ENCODE results near the gene COBLL1. TPM values are rescaled to one million over a fixed set of nuclear protein-coding genes. Genes with fewer than 3 reads are reported as not detected.
A peak's percentile ranks its signal among the peaks of the same experiment; 100 is the strongest.

The COBLL1 gene
- total RNA-seq, 6 experiments from 2014 or later: 28.1 to 49.7 (median 29.9) TPM

GRCh38 chr2:164842624-164842966, 972 bp upstream of the COBLL1 start:
- no peaks in the 10 kb centered on the region for H3K9me3 Mint-ChIP-seq
- TF ChIP-seq CTCF (IDR thresholded peaks at IDR 0.05): no peak
- no peak for DNase-seq
- H3K27ac Mint-ChIP-seq: no peak overlapping the region
- H3K36me3 Mint-ChIP-seq (ENCODE audit: low read depth): no peaks in the 10 kb centered on the region
- H3K27me3 Mint-ChIP-seq (ENCODE audit: insufficient read depth): no peaks in the 10 kb centered on the region
- H3K4me1 Mint-ChIP-seq (ENCODE audit: low read depth): peaks cover 42% of the 10 kb centered on the region
- H3K4me3 Mint-ChIP-seq: peak overlapping the region; percentile 89

GRCh38 chr2:164840930-164841718, 499 bp downstream of the COBLL1 start:
- no peaks in the 10 kb centered on the region for H3K36me3 Mint-ChIP-seq (ENCODE audit: low read depth)
- H3K27ac Mint-ChIP-seq: peak overlapping the region; percentile 78
- no peak for TF ChIP-seq CTCF (IDR thresholded peaks at IDR 0.05)
- peak overlapping the region; percentile 90 for H3K4me3 Mint-ChIP-seq
- H3K4me1 Mint-ChIP-seq (ENCODE audit: low read depth): peaks cover 48% of the 10 kb centered on the region
- peak; percentile 57 for DNase-seq
- no peaks in the 10 kb centered on the region for H3K9me3 Mint-ChIP-seq
- H3K27me3 Mint-ChIP-seq (ENCODE audit: insufficient read depth): no peaks in the 10 kb centered on the region

- no peak for DNase-seq
- TF ChIP-seq CTCF (IDR thresholded peaks at IDR 0.05): no peak
- H3K4me3 Mint-ChIP-seq: peak overlapping the region; percentile 90
- peak overlapping the region; percentile 76 for H3K27ac Mint-ChIP-seq
- H3K27me3 Mint-ChIP-seq (ENCODE audit: insufficient read depth): no peaks in the 10 kb centered on the region
- H3K9me3 Mint-ChIP-seq: no peaks in the 10 kb centered on the region
- H3K4me1 Mint-ChIP-seq (ENCODE audit: low read depth): peaks cover 48% of the 10 kb centered on the region
- H3K36me3 Mint-ChIP-seq (ENCODE audit: low read depth): no peaks in the 10 kb centered on the region
Measured at GRCh38 chr2:164840458-164840929, 1.1 kb downstream of the COBLL1 start.

- no peak for TF ChIP-seq CTCF (IDR thresholded peaks at IDR 0.05)
- Mint-ChIP-seq H3K4me3 (peak overlapping the region; percentile 90), H3K27ac (peak overlapping the region; percentile 76), H3K9me3 (no peaks in the 10 kb centered on the region), H3K27me3 (ENCODE audit: insufficient read depth) (no peaks in the 10 kb centered on the region), H3K36me3 (ENCODE audit: low read depth) (no peaks in the 10 kb centered on the region), H3K4me1 (ENCODE audit: low read depth) (peaks cover 48% of the 10 kb centered on the region)
- DNase-seq: no peak
Measured at GRCh38 chr2:164839914-164840457, 1.6 kb downstream of the COBLL1 start.

GRCh38 chr2:164837807-164838206, 3.8 kb downstream of the COBLL1 start:
- no peak for TF ChIP-seq CTCF (IDR thresholded peaks at IDR 0.05)
- peak overlapping the region; percentile 23; the same call in 1 of the 2 replicates for H3K27ac Mint-ChIP-seq
- no peaks in the 10 kb centered on the region for H3K27me3 Mint-ChIP-seq (ENCODE audit: insufficient read depth)
- no peaks in the 10 kb centered on the region for H3K36me3 Mint-ChIP-seq (ENCODE audit: low read depth)
- no peaks in the 10 kb centered on the region for H3K9me3 Mint-ChIP-seq
- DNase-seq: no peak
- H3K4me1 Mint-ChIP-seq (ENCODE audit: low read depth): peaks cover 42% of the 10 kb centered on the region
- H3K4me3 Mint-ChIP-seq: no peak overlapping the region
